Measurements from ENCODE around the gene CEP78.

DNA sequence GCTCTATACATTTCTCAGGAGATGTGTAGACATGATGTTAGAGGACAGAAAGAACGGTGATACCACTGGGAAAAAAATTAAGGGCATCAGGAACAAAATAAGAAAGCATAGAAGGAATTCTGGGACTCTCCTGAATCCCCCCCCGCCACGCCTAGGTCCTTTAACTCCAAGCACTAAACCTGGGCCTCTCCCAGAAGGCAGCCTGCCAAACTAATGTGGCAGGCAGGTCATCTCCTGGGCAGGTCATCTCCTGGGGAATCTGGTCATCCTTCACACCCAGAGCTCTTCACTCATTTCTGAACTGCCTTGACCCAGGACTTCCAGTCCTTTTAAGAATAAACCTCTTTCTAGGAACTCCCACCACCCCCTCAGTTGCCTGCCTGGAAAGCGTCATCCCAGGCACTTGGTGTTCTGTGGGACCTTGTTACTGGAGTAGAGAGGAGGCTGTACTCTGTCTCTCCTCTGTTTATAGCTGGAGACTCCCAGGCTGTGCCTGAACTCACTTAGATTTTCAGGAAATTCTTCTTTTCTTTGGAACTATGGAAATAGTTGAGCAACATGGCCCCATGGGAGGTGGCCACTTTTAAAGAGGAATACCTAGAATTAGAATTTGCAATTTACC is 85.1 kb downstream of the CEP78 start:
- TF ChIP-seq POLR2AphosphoS5 (IDR thresholded peaks at IDR 0.05; ENCODE audit: low read depth, low read length) (no peak), TAF1 (IDR thresholded peaks at IDR 0.05; ENCODE audit: borderline replicate concordance, low read depth, low read length) (no peak)
